Measurements from ENCODE around the gene BRD7.

The BRD7 gene

DNA sequence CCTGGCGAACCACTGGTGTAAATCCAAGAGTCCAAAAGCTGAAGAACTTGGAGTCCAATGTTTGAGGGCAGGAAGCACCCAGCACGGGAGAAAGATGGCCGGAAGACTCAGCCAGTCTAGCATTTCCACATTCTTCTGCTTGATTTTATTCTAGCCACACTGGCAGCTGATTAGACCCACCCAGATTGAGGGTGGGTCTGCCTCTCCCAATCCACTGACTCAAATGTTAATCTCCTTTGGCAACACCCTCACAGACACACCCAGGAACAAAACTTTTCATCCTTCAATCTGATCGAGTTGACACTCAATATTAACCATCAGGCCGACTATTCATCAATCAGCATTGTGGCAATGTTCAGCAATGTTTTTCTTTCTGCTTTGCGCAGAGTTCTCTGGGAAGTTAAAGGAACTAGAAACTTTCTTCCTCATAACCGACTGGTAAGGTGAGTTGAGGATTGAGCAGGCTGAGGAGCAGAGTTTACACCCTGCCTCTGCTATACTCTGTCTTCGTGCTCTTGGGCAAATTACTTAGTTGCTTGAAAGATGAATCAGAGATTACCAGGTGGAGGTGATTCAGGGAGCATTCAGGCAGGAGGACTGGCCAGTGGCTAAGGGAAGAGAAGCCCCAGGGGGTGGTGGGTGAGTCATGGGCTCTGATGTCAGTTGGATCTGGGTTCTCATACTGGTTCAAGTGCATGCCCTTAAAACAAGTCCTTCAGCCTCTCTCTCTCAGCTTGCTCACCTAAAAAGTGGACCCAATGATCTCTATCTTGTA, 28.2 kb upstream of the BRD7 start:
- Histone ChIP-seq H3K36me3 (ENCODE audit: control insufficient read depth, insufficient read depth, low read length) (no peaks in the 10 kb centered on the region), H3K27ac (no peak overlapping the region), H3K9ac (no peak overlapping the region), H3K4me2 (ENCODE audit: low read length) (no peak overlapping the region), H3K79me2 (no peaks in the 10 kb centered on the region), H3K4me3 (ENCODE audit: low read depth, low read length) (no peak overlapping the region), H3K9me3 (ENCODE audit: control insufficient read depth, low read length) (no peaks in the 10 kb centered on the region), H2AFZ (no peak overlapping the region), H3K4me1 (no peaks in the 10 kb centered on the region), H3K27me3 (ENCODE audit: control insufficient read depth, insufficient read depth, low read length) (no peaks in the 10 kb centered on the region)
- TF ChIP-seq, protein P1, sequence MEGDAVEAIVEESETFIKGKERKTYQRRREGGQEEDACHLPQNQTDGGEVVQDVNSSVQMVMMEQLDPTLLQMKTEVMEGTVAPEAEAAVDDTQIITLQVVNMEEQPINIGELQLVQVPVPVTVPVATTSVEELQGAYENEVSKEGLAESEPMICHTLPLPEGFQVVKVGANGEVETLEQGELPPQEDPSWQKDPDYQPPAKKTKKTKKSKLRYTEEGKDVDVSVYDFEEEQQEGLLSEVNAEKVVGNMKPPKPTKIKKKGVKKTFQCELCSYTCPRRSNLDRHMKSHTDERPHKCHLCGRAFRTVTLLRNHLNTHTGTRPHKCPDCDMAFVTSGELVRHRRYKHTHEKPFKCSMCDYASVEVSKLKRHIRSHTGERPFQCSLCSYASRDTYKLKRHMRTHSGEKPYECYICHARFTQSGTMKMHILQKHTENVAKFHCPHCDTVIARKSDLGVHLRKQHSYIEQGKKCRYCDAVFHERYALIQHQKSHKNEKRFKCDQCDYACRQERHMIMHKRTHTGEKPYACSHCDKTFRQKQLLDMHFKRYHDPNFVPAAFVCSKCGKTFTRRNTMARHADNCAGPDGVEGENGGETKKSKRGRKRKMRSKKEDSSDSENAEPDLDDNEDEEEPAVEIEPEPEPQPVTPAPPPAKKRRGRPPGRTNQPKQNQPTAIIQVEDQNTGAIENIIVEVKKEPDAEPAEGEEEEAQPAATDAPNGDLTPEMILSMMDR (IDR thresholded peaks at IDR 0.05), result no peak

DNA sequence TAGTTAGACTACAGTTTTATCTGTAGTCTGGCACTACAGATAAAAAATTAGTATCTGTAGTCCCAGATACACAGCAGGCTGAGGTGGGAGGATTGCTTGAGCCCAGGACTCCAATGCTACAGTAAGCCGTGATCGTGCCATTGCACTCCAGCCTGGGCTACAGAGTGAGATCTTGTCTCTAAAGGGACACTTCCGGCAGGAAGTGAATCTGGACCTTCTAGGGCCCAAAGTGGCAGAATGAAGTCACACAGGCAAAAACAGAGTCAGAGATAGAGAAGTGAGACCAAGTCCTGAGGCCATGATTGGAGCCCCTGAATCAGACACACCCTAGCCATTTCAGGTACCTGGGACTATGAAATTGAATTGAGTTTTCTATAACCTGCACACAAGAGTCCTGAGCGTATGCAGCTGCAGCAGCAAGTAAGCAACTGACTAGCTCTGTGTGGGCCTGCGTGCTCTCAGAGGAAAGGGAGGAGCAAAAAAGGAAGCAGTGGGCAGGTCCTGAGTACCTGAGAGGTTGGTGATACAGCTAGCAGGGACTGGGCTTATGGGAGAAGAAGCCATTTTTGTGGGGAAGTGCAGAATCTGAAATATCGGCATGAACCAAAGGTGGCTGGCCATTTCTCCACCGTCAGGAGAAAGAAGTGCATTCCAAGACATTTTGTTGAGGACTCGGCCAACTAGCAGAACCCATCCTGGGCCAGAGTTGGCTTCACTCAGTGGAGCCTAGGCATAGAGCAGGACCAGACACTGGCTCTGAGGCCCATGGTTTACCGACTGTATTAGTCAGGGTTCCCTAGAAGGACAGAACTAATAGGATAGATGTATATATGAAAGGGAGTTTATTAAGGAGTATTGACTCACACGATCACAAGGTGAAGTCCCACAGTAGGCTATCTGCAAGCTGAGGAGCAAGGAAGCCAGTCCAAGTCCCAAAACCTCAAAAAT, 27.2 kb upstream of the BRD7 start:
- Histone ChIP-seq H3K27ac (no peak overlapping the region), H3K9ac (no peak overlapping the region), H2AFZ (no peak overlapping the region), H3K79me2 (no peaks in the 10 kb centered on the region), H3K36me3 (ENCODE audit: control insufficient read depth, insufficient read depth, low read length) (no peaks in the 10 kb centered on the region), H3K9me3 (ENCODE audit: control insufficient read depth, low read length) (no peaks in the 10 kb centered on the region), H3K27me3 (ENCODE audit: control insufficient read depth, insufficient read depth, low read length) (no peaks in the 10 kb centered on the region), H3K4me2 (ENCODE audit: low read length) (no peak overlapping the region), H3K4me1 (no peaks in the 10 kb centered on the region), H3K4me3 (ENCODE audit: low read depth, low read length) (no peak overlapping the region)
- TF ChIP-seq, protein P1 (IDR thresholded peaks at IDR 0.05), result no peak

DNA sequence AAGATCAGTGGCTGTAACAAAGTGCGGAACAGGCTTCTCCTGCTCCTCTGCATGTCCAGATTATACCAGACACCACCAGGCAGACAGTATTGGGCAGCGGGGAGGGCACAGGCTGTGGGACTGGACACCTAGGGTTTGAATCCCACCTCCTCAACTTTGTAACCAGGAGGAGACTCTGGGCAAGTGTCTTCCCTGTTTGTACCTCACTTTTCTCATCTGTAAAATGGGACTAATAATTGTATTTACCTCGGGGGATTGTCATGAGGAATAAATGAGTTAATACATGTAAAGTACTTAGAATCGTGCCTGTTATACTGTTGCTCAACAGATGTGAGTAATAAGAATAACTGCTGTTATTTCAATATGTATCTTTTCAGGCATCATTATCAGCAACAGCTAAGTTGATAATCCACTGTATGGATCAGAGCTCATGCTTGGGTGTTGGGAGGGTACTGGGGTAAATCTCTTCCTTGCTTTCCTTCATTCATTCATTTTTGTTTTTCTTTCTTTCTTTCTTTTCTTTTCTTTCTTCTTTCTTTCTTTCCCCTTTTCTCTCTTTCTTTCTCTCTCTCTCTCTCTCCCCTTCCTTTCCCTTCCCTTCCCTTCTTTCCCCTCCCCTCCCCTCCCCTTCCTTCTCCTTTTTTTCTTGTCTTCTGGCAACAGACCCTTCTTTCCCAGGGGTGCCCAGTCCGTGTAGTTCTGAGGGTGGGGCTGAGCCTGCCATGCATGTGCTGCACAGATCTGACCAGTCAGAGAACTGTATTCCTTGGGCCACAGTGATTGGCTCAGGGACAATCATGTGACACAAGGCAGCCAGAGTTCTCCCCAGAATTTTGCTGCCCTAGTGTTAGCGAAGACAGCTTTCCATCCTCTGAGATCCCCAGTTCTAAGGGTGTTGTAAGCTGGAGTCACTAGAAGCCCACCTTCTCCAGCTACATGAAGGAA, 25.3 kb upstream of the BRD7 start:
- Histone ChIP-seq H3K4me2 (ENCODE audit: low read length) (no peak overlapping the region), H3K9me3 (ENCODE audit: control insufficient read depth, low read length) (no peaks in the 10 kb centered on the region), H3K9ac (no peak overlapping the region), H2AFZ (no peak overlapping the region), H3K36me3 (ENCODE audit: control insufficient read depth, insufficient read depth, low read length) (no peaks in the 10 kb centered on the region), H3K4me1 (no peaks in the 10 kb centered on the region), H3K27ac (no peak overlapping the region), H3K27me3 (ENCODE audit: control insufficient read depth, insufficient read depth, low read length) (no peaks in the 10 kb centered on the region), H3K79me2 (no peaks in the 10 kb centered on the region), H3K4me3 (ENCODE audit: low read depth, low read length) (no peak overlapping the region)
- TF ChIP-seq, protein P1 (IDR thresholded peaks at IDR 0.05), result no peak

DNA sequence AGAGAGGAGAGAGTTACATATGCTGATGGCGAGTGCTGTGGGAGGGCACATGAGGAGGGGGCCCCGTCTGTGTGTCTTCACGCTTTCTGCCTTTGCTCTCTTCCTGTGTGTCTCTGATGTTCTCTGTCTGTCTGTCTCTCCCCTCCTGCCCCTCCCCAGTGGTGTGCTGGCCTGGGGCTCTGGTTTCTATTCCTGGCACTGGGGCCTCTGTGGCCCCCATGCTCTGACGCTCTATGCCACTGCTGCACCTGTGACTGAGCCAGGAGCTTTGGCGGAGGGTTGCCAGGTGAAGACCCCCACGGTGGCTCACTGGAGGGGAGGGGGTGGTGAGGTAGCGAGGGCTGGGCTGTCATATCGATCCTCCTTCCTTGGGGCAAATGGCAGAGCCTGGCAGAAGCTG, 24.6 kb upstream of the BRD7 start:
- H2AFZ ChIP-seq, result no peak overlapping the region
- no peak overlapping the region for H3K4me2 ChIP-seq (ENCODE audit: low read length)
- no peaks in the 10 kb centered on the region for H3K9me3 ChIP-seq (ENCODE audit: control insufficient read depth, low read length)
- no peak overlapping the region for H3K4me3 ChIP-seq (ENCODE audit: low read depth, low read length)
- H3K27me3 ChIP-seq (ENCODE audit: control insufficient read depth, insufficient read depth, low read length), result no peaks in the 10 kb centered on the region
- H3K4me1 ChIP-seq, result no peaks in the 10 kb centered on the region
- TF ChIP-seq, protein P1 (IDR thresholded peaks at IDR 0.05), result no peak
- H3K79me2 ChIP-seq, result no peaks in the 10 kb centered on the region
- no peak overlapping the region for H3K9ac ChIP-seq
- no peaks in the 10 kb centered on the region for H3K36me3 ChIP-seq (ENCODE audit: control insufficient read depth, insufficient read depth, low read length)
- H3K27ac ChIP-seq, result no peak overlapping the region
